HEK293 (cell line): ENCODE results near the gene ZC3H4.

Experiments
- CTCF ChIA-PET: fragments of 350-600 bp; formaldehyde crosslinking; extraction: SDS; loops from one replicate; lab custom pipeline; 2021; ENCODE audit warnings: antibody characterized with exemption; lab: Yijun Ruan, JAX
- POLR2A ChIA-PET: fragments of 300-600 bp; formaldehyde crosslinking; extraction: SDS; loops from one replicate; lab custom pipeline; 2020; ENCODE audit warnings: antibody characterized with exemption, inconsistent platforms; lab: Yijun Ruan, JAX
- H3K27ac ChIP-seq: fragments of 200-500 bp; sonication (Bioruptor generic); 2 replicates; pipeline ENCODE4 v1.5.1; 2014; ENCODE audit warnings: low read depth, low read length, control low read depth, inconsistent platforms; ENCODE audit errors: extremely low read depth
- H3K36me3 ChIP-seq, 2 experiments: fragments of 200-500 bp in 1 of 2; sonication (Bioruptor generic) in 1 of 2; 1 replicate in 1 of 2; 2 replicates in 1 of 2; pipeline ENCODE4 v1.5.1; 2014 to 2017; ENCODE audit warnings: inconsistent platforms in 2 of 2, low read length in 2 of 2; ENCODE audit not compliant: control insufficient read depth in 2 of 2, insufficient read depth in 1 of 2
- H3K4me1 ChIP-seq: fragments of 200-500 bp; sonication (Bioruptor generic); 2 replicates; pipeline ENCODE4 v1.5.1; 2014; ENCODE audit warnings: mild to moderate bottlenecking, low read length, inconsistent platforms; ENCODE audit not compliant: control insufficient read depth, insufficient read depth
- H3K4me3 ChIP-seq: 2 replicates; pipeline ENCODE4 v1.5.1; 2011; ENCODE audit warnings: low read depth, mild to moderate bottlenecking, control low read depth, low read length, moderate library complexity
- H3K9me3 ChIP-seq: fragments of 200-500 bp; sonication (Bioruptor generic); 2 replicates; pipeline ENCODE4 v1.5.1; 2014; ENCODE audit warnings: low read depth, low read length, inconsistent platforms; ENCODE audit not compliant: control insufficient read depth, insufficient read depth
- GLI4 ChIP-seq: fragments of 450-650 bp; formaldehyde crosslinking; IDR thresholded peaks from 2 replicates; pipeline ENCODE4 v1.5.1; 2016; ENCODE audit warnings: missing biosample characterization, missing genetic modification characterization
- GLIS1 ChIP-seq: fragments of 450-650 bp; formaldehyde crosslinking; IDR thresholded peaks from 2 replicates; pipeline ENCODE4 v1.5.1; 2016; ENCODE audit warnings: missing biosample characterization, missing genetic modification characterization
- GLIS2 ChIP-seq: fragments of 450-650 bp; formaldehyde crosslinking; IDR thresholded peaks from 2 replicates; pipeline ENCODE4 v1.5.1; 2016; ENCODE audit warnings: missing biosample characterization, missing genetic modification characterization
- KLF8 ChIP-seq: fragments of 450-650 bp; formaldehyde crosslinking; IDR thresholded peaks from 2 replicates; pipeline ENCODE4 v1.5.1; 2016; ENCODE audit warnings: missing biosample characterization, missing genetic modification characterization
- SCRT1 ChIP-seq: fragments of 450-650 bp; formaldehyde crosslinking; IDR thresholded peaks from 2 replicates; pipeline ENCODE4 v1.5.1; 2016; ENCODE audit warnings: missing biosample characterization, missing genetic modification characterization, borderline replicate concordance
- SCRT2 ChIP-seq: fragments of 450-650 bp; formaldehyde crosslinking; IDR thresholded peaks from 2 replicates; pipeline ENCODE4 v1.5.1; 2016; ENCODE audit warnings: missing biosample characterization, missing genetic modification characterization
- SP7 ChIP-seq: fragments of 450-650 bp; formaldehyde crosslinking; IDR thresholded peaks from 2 replicates; pipeline ENCODE4 v1.5.1; 2016; ENCODE audit warnings: missing biosample characterization, missing genetic modification characterization
- YY2 ChIP-seq: fragments of 450-650 bp; formaldehyde crosslinking; IDR thresholded peaks from 2 replicates; pipeline ENCODE4 v1.5.1; 2016; ENCODE audit warnings: missing biosample characterization, missing genetic modification characterization
- ZFP3 ChIP-seq: fragments of 450-650 bp; formaldehyde crosslinking; IDR thresholded peaks from 2 replicates; pipeline ENCODE4 v1.5.1; 2016; ENCODE audit warnings: low read depth, missing biosample characterization, missing genetic modification characterization
- ZNF138 ChIP-seq: fragments of 450-650 bp; formaldehyde crosslinking; IDR thresholded peaks from 2 replicates; pipeline ENCODE4 v1.5.1; 2016; ENCODE audit warnings: missing biosample characterization, missing genetic modification characterization, borderline replicate concordance
- ZNF202 ChIP-seq: fragments of 450-650 bp; formaldehyde crosslinking; IDR thresholded peaks from 2 replicates; pipeline ENCODE4 v1.5.1; 2016; ENCODE audit warnings: missing biosample characterization, missing genetic modification characterization, borderline replicate concordance
- ZNF214 ChIP-seq: fragments of 450-650 bp; formaldehyde crosslinking; IDR thresholded peaks from 2 replicates; pipeline ENCODE4 v1.5.1; 2017; ENCODE audit warnings: missing biosample characterization, mild to moderate bottlenecking, missing genetic modification characterization, borderline replicate concordance
- ZNF248 ChIP-seq: fragments of 450-650 bp; formaldehyde crosslinking; IDR thresholded peaks from 2 replicates; pipeline ENCODE4 v1.5.1; 2017; ENCODE audit warnings: missing biosample characterization, missing genetic modification characterization
- ZNF404 ChIP-seq: fragments of 450-650 bp; formaldehyde crosslinking; IDR thresholded peaks from 2 replicates; pipeline ENCODE4 v1.5.1; 2017; ENCODE audit warnings: missing biosample characterization, missing genetic modification characterization
- ZNF610 ChIP-seq: fragments of 450-650 bp; formaldehyde crosslinking; IDR thresholded peaks from 2 replicates; pipeline ENCODE4 v1.5.1; 2016; ENCODE audit warnings: missing biosample characterization, missing genetic modification characterization, borderline replicate concordance
- ZNF670 ChIP-seq: fragments of 450-650 bp; formaldehyde crosslinking; IDR thresholded peaks from 2 replicates; pipeline ENCODE4 v1.5.1; 2016; ENCODE audit warnings: missing biosample characterization, missing genetic modification characterization, low read depth
- ZNF747 ChIP-seq: fragments of 450-650 bp; formaldehyde crosslinking; IDR thresholded peaks from 2 replicates; pipeline ENCODE4 v1.5.1; 2016; ENCODE audit warnings: missing biosample characterization, missing genetic modification characterization
- ZNF843 ChIP-seq: fragments of 450-650 bp; formaldehyde crosslinking; IDR thresholded peaks from 2 replicates; pipeline ENCODE4 v1.5.1; 2016; ENCODE audit warnings: missing biosample characterization, missing genetic modification characterization
- TF ChIP-seq, protein P1 (sequence below): fragments of 450-650 bp; formaldehyde crosslinking; IDR thresholded peaks from 2 replicates; pipeline ENCODE4 v1.5.1; 2016; ENCODE audit warnings: missing biosample characterization, missing genetic modification characterization, low read depth
- TF ChIP-seq, protein P2 (sequence below): fragments of 450-650 bp; formaldehyde crosslinking; optimal IDR thresholded peaks from 2 replicates; pipeline ENCODE3; 2016; ENCODE audit warnings: missing biosample characterization, mild to moderate bottlenecking, missing genetic modification characterization
- TF ChIP-seq, protein P3 (sequence below): fragments of 450-650 bp; formaldehyde crosslinking; IDR thresholded peaks from 2 replicates; pipeline ENCODE4 v1.5.1; 2016; ENCODE audit warnings: missing biosample characterization, missing genetic modification characterization

Gene ZC3H4

DNA sequence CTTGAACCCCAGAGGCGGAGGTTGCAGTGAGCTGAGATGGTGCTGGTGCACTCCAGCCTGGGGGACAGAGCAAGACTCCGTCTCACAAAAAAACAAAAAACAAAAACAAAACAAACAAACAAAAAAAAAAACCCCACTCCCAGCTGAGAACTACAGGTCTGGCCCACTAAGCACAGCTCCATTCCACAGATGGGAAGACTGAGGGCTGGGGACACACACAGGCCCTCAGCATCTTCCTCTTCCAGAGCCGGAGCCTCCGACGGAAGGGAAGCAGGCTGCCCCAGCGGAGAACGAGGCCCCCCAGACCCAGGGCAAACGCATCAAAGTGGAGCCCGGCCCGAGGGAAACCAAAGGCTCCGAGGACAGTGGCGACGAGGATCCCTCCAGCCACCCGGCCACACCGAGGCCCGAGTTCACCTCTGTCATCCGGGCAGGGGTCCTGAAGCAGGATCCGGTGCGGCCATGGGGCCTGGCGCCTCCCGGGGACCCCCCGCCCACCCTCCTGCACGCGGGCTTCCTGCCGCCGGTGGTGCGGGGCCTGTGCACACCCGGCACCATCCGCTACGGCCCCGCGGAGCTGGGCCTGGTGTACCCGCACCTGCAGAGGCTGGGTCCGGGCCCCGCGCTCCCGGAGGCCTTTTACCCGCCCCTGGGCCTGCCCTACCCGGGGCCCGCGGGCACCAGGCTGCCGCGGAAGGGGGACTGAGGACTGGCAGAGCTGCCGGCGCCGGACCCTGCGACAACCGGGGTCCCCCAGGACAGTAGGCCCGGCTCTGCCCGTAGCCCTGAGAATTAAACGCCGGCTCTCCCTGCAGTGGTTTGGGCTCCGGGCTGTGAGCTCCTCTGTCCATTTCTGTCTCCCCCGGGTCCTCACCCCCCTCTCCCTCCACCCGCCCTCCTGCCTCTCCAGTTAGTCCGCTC, 68.4 kb downstream of the ZC3H4 start:
- H3K4me1 ChIP-seq, result peaks cover 3% of the 10 kb centered on the region; the same call in 1 of the 2 replicates
- H3K9me3 ChIP-seq, result no peaks in the 10 kb centered on the region
- ChIA-PET POLR2A (interaction anchor here (0.5 to 1.9 kb wide), 3 partner anchors 9 to 68 kb away, joined by 3 to 4 read pairs (median 4); partner anchors contain the start of gene ZC3H4), CTCF (interaction anchor here (0.8 to 2.3 kb wide), 3 partner anchors 9 to 80 kb away, joined by 3 to 7 read pairs (median 5); no protein-coding TSS in a partner anchor)
- H3K27ac ChIP-seq, result no peak overlapping the region
- TF ChIP-seq SP7 (tag by site-specific recombination), result no peak
- no peak for TF ChIP-seq ZNF747
- TF ChIP-seq, protein P1, sequence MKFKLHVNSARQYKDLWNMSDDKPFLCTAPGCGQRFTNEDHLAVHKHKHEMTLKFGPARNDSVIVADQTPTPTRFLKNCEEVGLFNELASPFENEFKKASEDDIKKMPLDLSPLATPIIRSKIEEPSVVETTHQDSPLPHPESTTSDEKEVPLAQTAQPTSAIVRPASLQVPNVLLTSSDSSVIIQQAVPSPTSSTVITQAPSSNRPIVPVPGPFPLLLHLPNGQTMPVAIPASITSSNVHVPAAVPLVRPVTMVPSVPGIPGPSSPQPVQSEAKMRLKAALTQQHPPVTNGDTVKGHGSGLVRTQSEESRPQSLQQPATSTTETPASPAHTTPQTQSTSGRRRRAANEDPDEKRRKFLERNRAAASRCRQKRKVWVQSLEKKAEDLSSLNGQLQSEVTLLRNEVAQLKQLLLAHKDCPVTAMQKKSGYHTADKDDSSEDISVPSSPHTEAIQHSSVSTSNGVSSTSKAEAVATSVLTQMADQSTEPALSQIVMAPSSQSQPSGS (tag by site-specific recombination), result no peak
- TF ChIP-seq ZNF670 (tag by site-specific recombination), result no peak
- TF ChIP-seq ZNF610 (tag by site-specific recombination), result no peak
- no peak for TF ChIP-seq YY2 (tag by site-specific recombination)
- TF ChIP-seq SCRT1 (tag by site-specific recombination), result no peak
- TF ChIP-seq ZNF843 (tag by site-specific recombination), result no peak
- no peak for TF ChIP-seq SCRT2
- no peak for TF ChIP-seq ZNF248 (tag by site-specific recombination)
- TF ChIP-seq ZNF138 (tag by site-specific recombination), result no peak
- TF ChIP-seq, protein P2, sequence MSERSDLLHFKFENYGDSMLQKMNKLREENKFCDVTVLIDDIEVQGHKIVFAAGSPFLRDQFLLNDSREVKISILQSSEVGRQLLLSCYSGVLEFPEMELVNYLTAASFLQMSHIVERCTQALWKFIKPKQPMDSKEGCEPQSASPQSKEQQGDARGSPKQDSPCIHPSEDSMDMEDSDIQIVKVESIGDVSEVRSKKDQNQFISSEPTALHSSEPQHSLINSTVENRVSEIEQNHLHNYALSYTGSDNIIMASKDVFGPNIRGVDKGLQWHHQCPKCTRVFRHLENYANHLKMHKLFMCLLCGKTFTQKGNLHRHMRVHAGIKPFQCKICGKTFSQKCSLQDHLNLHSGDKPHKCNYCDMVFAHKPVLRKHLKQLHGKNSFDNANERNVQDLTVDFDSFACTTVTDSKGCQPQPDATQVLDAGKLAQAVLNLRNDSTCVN (tag by site-specific recombination), result no peak
- no peak for TF ChIP-seq ZNF404 (tag by site-specific recombination)
- no peak for TF ChIP-seq ZNF202 (tag by site-specific recombination)
- no peak for TF ChIP-seq ZNF214
- TF ChIP-seq ZFP3 (tag by site-specific recombination), result no peak
- no peak for TF ChIP-seq GLI4 (tag by site-specific recombination)
- H3K36me3 ChIP-seq, result peaks cover 0 to 4% of the 10 kb centered on the region in 2 experiments; a peak in 2 of 3 replicates
- no peak overlapping the region for H3K4me3 ChIP-seq

DNA sequence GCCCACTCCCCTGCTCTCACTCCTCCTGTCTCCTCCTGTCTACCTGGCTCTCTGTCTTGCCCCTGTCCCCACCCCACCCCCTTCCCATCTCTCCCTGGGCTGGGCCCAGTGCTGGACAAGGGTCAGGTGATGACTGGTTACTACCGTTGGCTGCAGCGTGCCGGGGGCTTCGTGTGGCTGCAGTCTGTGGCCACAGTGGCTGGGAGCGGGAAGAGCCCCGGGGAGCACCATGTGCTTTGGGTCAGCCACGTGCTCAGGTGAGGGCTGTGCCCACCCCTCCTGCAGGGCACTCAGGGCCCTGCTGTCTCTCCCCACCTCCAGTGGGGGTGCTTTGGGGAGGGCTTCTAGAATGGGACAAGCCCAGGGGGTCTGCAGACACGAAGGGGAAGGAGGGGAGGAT, 72.7 kb downstream of the ZC3H4 start:
- Histone ChIP-seq H3K4me1 (peaks cover 12% of the 10 kb centered on the region), H3K27ac (no peak overlapping the region), H3K4me3 (no peak overlapping the region), H3K36me3 (peaks cover 0 to 1% of the 10 kb centered on the region in 2 experiments; a peak in 2 of 3 replicates), H3K9me3 (no peaks in the 10 kb centered on the region)
- POLR2A ChIA-PET, result interaction anchor here (1.4 kb wide), 1 partner anchor 72 kb away, joined by 3 read pairs; no protein-coding TSS in a partner anchor
- TF ChIP-seq GLIS2 (tag by site-specific recombination) (no peak), KLF8 (no peak), GLIS1 (tag by site-specific recombination) (peak; percentile 59; the same call in 1 of the 2 replicates)
- TF ChIP-seq, protein P3, sequence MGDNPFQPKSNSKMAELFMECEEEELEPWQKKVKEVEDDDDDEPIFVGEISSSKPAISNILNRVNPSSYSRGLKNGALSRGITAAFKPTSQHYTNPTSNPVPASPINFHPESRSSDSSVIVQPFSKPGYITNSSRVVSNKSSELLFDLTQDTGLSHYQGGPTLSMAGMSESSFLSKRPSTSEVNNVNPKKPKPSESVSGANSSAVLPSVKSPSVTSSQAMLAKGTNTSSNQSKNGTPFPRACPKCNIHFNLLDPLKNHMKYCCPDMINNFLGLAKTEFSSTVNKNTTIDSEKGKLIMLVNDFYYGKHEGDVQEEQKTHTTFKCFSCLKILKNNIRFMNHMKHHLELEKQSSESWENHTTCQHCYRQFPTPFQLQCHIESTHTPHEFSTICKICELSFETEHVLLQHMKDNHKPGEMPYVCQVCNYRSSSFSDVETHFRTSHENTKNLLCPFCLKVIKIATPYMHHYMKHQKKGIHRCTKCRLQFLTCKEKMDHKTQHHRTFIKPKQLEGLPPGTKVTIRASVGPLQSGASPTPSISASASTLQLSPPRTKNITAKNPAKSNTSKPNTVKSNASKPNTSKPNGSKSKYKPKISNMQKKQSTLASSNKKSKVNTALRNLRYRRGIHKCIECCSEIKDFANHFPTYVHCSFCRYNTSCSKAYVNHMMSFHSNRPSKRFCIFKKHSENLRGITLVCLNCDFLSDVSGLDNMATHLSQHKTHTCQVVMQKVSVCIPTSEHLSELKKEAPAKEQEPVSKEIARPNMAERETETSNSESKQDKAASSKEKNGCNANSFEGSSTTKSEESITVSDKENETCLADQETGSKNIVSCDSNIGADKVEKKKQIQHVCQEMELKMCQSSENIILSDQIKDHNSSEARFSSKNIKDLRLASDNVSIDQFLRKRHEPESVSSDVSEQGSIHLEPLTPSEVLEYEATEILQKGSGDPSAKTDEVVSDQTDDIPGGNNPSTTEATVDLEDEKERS (tag by site-specific recombination), result no peak
- CTCF ChIA-PET, result no interaction called here
